ENCODE results near the gene ST7. TPM values are rescaled to one million over a fixed set of nuclear protein-coding genes. Genes with fewer than 3 reads are reported as not detected.

The ST7 gene
- total RNA-seq, 1 donor from 2014 or later: 48.6 TPM

DNA sequence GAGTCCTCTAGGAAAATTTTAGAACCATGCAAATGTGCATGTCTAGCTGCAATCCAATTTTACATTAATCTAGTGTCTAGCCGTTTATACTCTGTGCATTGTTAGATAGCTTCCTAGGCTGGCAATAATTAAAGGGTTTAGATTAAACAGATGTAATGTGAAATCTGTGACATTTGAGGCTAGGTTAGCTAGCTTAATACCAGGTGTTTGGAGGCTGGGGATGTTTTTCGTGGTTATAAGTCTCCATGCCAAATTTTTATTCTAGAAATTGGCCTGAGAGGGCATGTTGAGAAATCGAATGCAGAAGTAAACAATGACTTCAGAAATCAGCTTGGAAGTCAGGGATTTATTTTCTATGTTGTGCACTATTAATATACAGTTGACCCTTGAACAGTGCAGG is 94.2 kb downstream of the ST7 start:
- TF ChIP-seq, protein P1, sequence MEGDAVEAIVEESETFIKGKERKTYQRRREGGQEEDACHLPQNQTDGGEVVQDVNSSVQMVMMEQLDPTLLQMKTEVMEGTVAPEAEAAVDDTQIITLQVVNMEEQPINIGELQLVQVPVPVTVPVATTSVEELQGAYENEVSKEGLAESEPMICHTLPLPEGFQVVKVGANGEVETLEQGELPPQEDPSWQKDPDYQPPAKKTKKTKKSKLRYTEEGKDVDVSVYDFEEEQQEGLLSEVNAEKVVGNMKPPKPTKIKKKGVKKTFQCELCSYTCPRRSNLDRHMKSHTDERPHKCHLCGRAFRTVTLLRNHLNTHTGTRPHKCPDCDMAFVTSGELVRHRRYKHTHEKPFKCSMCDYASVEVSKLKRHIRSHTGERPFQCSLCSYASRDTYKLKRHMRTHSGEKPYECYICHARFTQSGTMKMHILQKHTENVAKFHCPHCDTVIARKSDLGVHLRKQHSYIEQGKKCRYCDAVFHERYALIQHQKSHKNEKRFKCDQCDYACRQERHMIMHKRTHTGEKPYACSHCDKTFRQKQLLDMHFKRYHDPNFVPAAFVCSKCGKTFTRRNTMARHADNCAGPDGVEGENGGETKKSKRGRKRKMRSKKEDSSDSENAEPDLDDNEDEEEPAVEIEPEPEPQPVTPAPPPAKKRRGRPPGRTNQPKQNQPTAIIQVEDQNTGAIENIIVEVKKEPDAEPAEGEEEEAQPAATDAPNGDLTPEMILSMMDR (IDR thresholded peaks at IDR 0.05): no peak
- Histone ChIP-seq H3K27me3 (no peaks in the 10 kb centered on the region), H3K4me3 (no peak overlapping the region), H3K36me3 (no peaks in the 10 kb centered on the region), H3K9me3 (no peaks in the 10 kb centered on the region), H3K4me1 (peaks cover 16% of the 10 kb centered on the region), H3K27ac (no peak overlapping the region)
- intact Hi-C loops (cut with DNase I): no loop called here
- ATAC-seq: no peak
- no peak for DNase-seq

DNA sequence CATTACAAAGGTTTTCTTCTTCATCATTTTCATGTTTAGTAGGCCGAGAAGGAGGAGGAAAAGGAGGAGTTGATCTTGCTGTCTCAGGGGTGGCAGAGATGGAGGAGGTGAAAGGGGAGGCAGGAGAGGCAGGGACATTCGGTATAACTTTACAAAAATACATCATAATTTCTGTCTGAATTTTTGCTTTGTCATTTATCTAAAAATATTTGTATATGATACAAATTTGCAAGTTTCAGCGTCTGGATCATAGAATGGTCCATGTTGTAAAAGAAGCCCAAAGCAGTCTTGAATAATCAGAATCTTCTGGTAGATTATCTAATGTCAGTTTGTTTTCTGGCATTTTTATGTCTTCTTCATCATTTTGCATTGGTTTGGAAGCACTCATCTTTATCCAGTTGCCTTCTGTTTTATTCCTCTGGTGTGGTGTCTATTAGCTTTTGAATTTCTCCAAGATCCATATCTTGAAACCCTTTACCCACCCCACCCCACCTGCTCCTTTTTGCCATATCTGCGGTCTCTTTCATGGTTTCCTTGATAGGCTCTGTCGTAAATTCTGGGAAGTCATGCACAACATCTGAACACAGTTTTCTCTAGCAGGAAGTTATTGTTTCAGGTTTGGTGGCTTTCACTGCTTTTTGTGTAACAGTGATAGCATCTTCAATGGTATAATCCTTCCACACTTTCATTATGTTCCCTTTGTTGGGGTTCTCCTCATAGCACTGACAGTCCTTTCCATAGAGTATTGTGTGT is 95.0 kb downstream of the ST7 start:
- Histone ChIP-seq H3K27me3 (no peaks in the 10 kb centered on the region), H3K36me3 (no peaks in the 10 kb centered on the region), H3K4me3 (no peak overlapping the region), H3K9me3 (no peaks in the 10 kb centered on the region), H3K27ac (no peak overlapping the region), H3K4me1 (peaks cover 16% of the 10 kb centered on the region)
- ATAC-seq (no peak), DNase-seq (no peak)
- TF ChIP-seq, protein P1 (IDR thresholded peaks at IDR 0.05): no peak
- intact Hi-C loops (cut with DNase I): no loop called here

DNA sequence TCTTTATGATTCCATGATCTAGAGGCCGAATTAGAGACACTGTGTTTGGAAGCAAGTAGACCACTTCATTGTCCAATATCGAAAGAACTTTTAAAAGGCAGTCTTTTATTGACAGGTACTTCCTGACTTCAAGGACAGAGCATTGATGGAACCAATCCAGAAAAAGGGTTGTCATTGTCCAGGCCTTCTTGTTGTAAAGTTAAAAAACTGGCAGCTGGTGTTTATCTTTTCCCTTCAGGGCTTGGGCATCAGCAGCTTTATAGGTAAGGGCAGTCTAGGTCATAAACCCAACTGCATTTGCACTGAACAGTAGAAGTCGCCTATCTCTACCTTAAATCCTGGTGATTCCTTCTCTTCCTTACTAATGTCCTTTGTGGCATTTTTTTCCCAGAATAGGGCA is 95.6 kb downstream of the ST7 start:
- peaks cover 12% of the 10 kb centered on the region for H3K4me1 ChIP-seq

DNA sequence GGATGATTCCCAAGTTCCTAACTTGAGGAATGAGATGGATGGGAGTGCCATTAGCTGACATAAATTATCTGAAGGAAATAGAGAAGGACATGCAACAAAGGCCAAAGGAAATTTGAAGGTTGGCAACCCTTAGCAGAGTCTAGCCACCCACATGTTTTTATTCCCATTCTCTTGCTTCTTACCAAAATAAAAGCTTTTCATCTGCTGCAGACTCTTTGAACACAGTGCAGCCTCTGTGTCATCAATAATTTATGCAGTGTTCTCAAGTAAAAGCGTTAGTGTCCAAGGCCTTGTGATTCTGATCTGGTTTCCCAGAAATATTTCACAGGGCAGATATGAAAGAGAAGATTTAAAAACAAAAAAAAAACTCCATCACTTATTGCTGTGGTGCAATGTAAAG is 98.5 kb downstream of the ST7 start:
- H3K4me3 ChIP-seq: no peak overlapping the region
- TF ChIP-seq, protein P1 (IDR thresholded peaks at IDR 0.05): no peak
- H3K36me3 ChIP-seq: no peaks in the 10 kb centered on the region
- H3K9me3 ChIP-seq: no peaks in the 10 kb centered on the region
- ATAC-seq: no peak
- no peaks in the 10 kb centered on the region for H3K27me3 ChIP-seq
- peaks cover 12% of the 10 kb centered on the region for H3K4me1 ChIP-seq
- DNase-seq: no peak
- no peak overlapping the region for H3K27ac ChIP-seq
- intact Hi-C loops (cut with DNase I): no loop called here

More for the DNA sequence above, 95.6 kb downstream of the ST7 start:
- H3K9me3 ChIP-seq: no peaks in the 10 kb centered on the region
- TF ChIP-seq, protein P1 (IDR thresholded peaks at IDR 0.05): no peak
- intact Hi-C loops (cut with DNase I): no loop called here
- no peaks in the 10 kb centered on the region for H3K27me3 ChIP-seq
- no peaks in the 10 kb centered on the region for H3K36me3 ChIP-seq
- H3K4me3 ChIP-seq: no peak overlapping the region
- DNase-seq: no peak
- H3K27ac ChIP-seq: no peak overlapping the region
- ATAC-seq: no peak

DNA sequence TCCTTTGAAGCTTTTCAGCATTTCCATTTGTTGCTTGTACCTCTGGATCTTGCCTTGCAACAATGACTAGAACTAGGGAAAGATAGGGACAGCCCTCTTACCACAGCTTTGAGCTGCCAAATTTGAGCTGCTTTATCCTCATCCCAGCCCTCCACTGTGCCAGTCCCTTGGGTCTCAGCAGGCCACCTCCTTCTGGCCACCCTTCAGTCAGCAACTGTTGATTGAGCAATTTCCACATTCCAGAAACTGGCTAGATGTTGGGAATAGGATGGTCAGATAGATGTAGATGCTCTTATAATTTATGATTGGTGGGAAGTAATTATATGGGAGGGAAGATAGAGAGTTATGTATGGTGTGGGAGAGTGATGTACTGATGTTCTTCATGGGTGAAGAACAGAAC is 100.1 kb downstream of the ST7 start:
- no peaks in the 10 kb centered on the region for H3K27me3 ChIP-seq
- no peaks in the 10 kb centered on the region for H3K36me3 ChIP-seq
- TF ChIP-seq, protein P1 (IDR thresholded peaks at IDR 0.05): no peak
- H3K4me3 ChIP-seq: no peak overlapping the region
- H3K9me3 ChIP-seq: no peaks in the 10 kb centered on the region
- no peak overlapping the region for H3K27ac ChIP-seq
- intact Hi-C loops (cut with DNase I): no loop called here
- ATAC-seq (peak; percentile 32), DNase-seq (no peak)
- H3K4me1 ChIP-seq: peaks cover 6% of the 10 kb centered on the region
